PC-3 (cell line): ENCODE results near the gene MELK. TPM values are rescaled to one million over a fixed set of nuclear protein-coding genes. Genes with fewer than 3 reads are reported as not detected.

Experiments used
- ATAC-seq: fragments of 200-7000 bp; cut with Tn5 transposase; 2 replicates; pipeline ENCODE4 v1.9.1; 2020; ENCODE audit warnings: mild to moderate bottlenecking, moderate library complexity
- BruUV-seq: library from RNA; stranded (reverse); fragments of 400-500 nt; replicated peaks from 2 replicates; lab custom pipeline; 2021; lab: Mats Ljungman, UMichigan
- CTCF ChIA-PET: fragments of 300-600 bp; sonication (Branson Sonifier 250); formaldehyde crosslinking; loops from one replicate; lab custom pipeline; 2022; ENCODE audit warnings: antibody characterized with exemption; lab: Charles Lee
- POLR2A ChIA-PET: fragments of 300-600 bp; sonication (Branson Sonifier 250); formaldehyde crosslinking; loops from one replicate; lab custom pipeline; 2022; ENCODE audit warnings: antibody characterized with exemption; ENCODE audit not compliant: unreplicated experiment; lab: Charles Lee
- DNase-seq: peaks from one replicate; pipeline ENCODE4 v3.0.0-alpha.2; 2015
- H2AFZ ChIP-seq: fragments of 300-600 bp; sonication (generic); 2 replicates; pipeline ENCODE4 v1.6.0; 2016; ENCODE audit warnings: antibody characterized with exemption, low read length
- H3F3A ChIP-seq: fragments of 300-600 bp; sonication (generic); one replicate; pipeline ENCODE4 v1.6.0; 2017; ENCODE audit warnings: antibody characterized with exemption, low read length, control low read depth, mild to moderate bottlenecking; ENCODE audit not compliant: unreplicated experiment
- H3K27ac ChIP-seq: fragments of 300-600 bp; sonication (generic); 2 replicates; pipeline ENCODE4 v1.5.1; 2016; ENCODE audit warnings: mild to moderate bottlenecking, low read length
- H3K27me3 ChIP-seq: fragments of 300-600 bp; sonication (generic); 2 replicates; pipeline ENCODE4 v1.6.1; 2016; ENCODE audit warnings: low read length, mixed read lengths
- H3K36me3 ChIP-seq: fragments of 300-600 bp; sonication (generic); 2 replicates; pipeline ENCODE4 v1.6.1; 2016; ENCODE audit warnings: low read depth, mixed run types, low read length, mixed read lengths
- H3K4me1 ChIP-seq: fragments of 300-600 bp; sonication (generic); 2 replicates; pipeline ENCODE4 v1.5.1; 2016; ENCODE audit warnings: low read length; ENCODE audit not compliant: insufficient read depth
- H3K4me2 ChIP-seq: fragments of 300-600 bp; sonication (generic); 2 replicates; pipeline ENCODE4 v1.6.0; 2016; ENCODE audit warnings: low read length
- H3K4me3 ChIP-seq: fragments of 300-600 bp; sonication (generic); 2 replicates; pipeline ENCODE4 v1.5.1; 2016; ENCODE audit warnings: mild to moderate bottlenecking, low read length, mixed read lengths
- H3K79me2 ChIP-seq: fragments of 300-600 bp; sonication (generic); 2 replicates; pipeline ENCODE4 v1.6.1; 2017; ENCODE audit warnings: low read length, mixed read lengths
- H3K9ac ChIP-seq: fragments of 300-600 bp; sonication (generic); 2 replicates; pipeline ENCODE4 v1.6.0; 2016; ENCODE audit warnings: mild to moderate bottlenecking, low read length
- H3K9me2 ChIP-seq: fragments of 300-600 bp; sonication (generic); replicated peaks from 2 replicates; pipeline ENCODE4 v1.6.1; 2016; ENCODE audit warnings: mixed run types, low read length, mixed read lengths
- H3K9me3 ChIP-seq: fragments of 300-600 bp; sonication (generic); 2 replicates; pipeline ENCODE4 v1.6.1; 2016; ENCODE audit warnings: low read length, mixed read lengths
- H4K20me1 ChIP-seq: fragments of 300-600 bp; sonication (generic); 2 replicates; pipeline ENCODE4 v1.6.1; 2016; ENCODE audit warnings: low read length, mixed read lengths
- CTCF ChIP-seq: fragments of 300-600 bp; sonication (generic); conservative IDR thresholded peaks from 2 replicates; pipeline ENCODE4 v1.5.1; 2017; ENCODE audit warnings: antibody characterized with exemption, low read depth, mild to moderate bottlenecking, low read length
- EZH2 ChIP-seq: fragments of 300-600 bp; sonication (generic); IDR thresholded peaks from one replicate; pipeline ENCODE4 v1.6.1; 2017; ENCODE audit warnings: antibody characterized with exemption, mild to moderate bottlenecking, low read length; ENCODE audit not compliant: unreplicated experiment
- EZH2phosphoT487 ChIP-seq: fragments of 300-600 bp; sonication (generic); IDR thresholded peaks from 2 replicates; pipeline ENCODE4 v1.6.1; 2018; ENCODE audit warnings: mild to moderate bottlenecking, antibody characterized with exemption, low read length, borderline replicate concordance
- intact Hi-C: fragments of 100-400 bp; cut with micrococcal nuclease; formaldehyde crosslinking; loops from 2 replicates; pipeline ENCODE4 v1.9.0; 2023
- total RNA-seq: library from RNA; depleted of rRNA; stranded (reverse); fragments of >200 nt; gene quantifications from 2 replicates; pipeline ENCODE4 v1.2.3, GENCODE V29; 2014

The MELK gene
- total RNA-seq, 1 experiment from 2014 or later = 40.8 TPM

GRCh38 chr9:36704148-36704547 lies 131.5 kb downstream of the MELK start:
- DNase-seq = no peak
- POLR2A ChIA-PET = no interaction called here
- Histone ChIP-seq H3K36me3 (no peaks in the 10 kb centered on the region), H3K9me3 (no peaks in the 10 kb centered on the region), H3K27me3 (peaks cover 57% of the 10 kb centered on the region), H2AFZ (no peak overlapping the region), H4K20me1 (no peaks in the 10 kb centered on the region), H3K9ac (no peak overlapping the region), H3K4me2 (no peak overlapping the region), H3K4me3 (no peak overlapping the region), H3K9me2 (no peaks in the 10 kb centered on the region), H3K79me2 (no peaks in the 10 kb centered on the region), H3K4me1 (no peaks in the 10 kb centered on the region), H3K27ac (no peak overlapping the region), H3F3A (no peaks in the 10 kb centered on the region)
- no peak for TF ChIP-seq EZH2
- TF ChIP-seq CTCF = no peak
- no peak for TF ChIP-seq EZH2phosphoT487
- intact Hi-C loops = no loop called here
- CTCF ChIA-PET = no interaction called here
- no TSS peak for BruUV-seq
- ATAC-seq = no peak

- Histone ChIP-seq H3K36me3 (no peaks in the 10 kb centered on the region), H3K4me1 (no peaks in the 10 kb centered on the region), H3K4me3 (no peak overlapping the region), H3K4me2 (no peak overlapping the region), H3K9me3 (no peaks in the 10 kb centered on the region), H3F3A (no peaks in the 10 kb centered on the region), H3K79me2 (no peaks in the 10 kb centered on the region), H3K9ac (no peak overlapping the region), H3K27ac (no peak overlapping the region), H4K20me1 (no peaks in the 10 kb centered on the region), H3K27me3 (peaks cover 13% of the 10 kb centered on the region; the same call in 1 of the 2 replicates), H3K9me2 (no peaks in the 10 kb centered on the region), H2AFZ (no peak overlapping the region)
- TF ChIP-seq CTCF = no peak
- ChIA-PET POLR2A (no interaction called here), CTCF (no interaction called here)
- intact Hi-C loops = no loop called here
- no TSS peak for BruUV-seq
- DNase-seq (no peak), ATAC-seq (no peak)
Measured at GRCh38 chr9:36713515-36714490, 141.1 kb downstream of the MELK start.

GRCh38 chr9:36716496-36716895 lies 143.8 kb downstream of the MELK start:
- Histone ChIP-seq H3K9ac (no peak overlapping the region), H3K4me1 (no peaks in the 10 kb centered on the region), H4K20me1 (no peaks in the 10 kb centered on the region), H3K36me3 (no peaks in the 10 kb centered on the region), H3K4me2 (no peak overlapping the region), H3K4me3 (no peak overlapping the region), H3K9me2 (no peaks in the 10 kb centered on the region), H3K9me3 (no peaks in the 10 kb centered on the region), H3F3A (no peaks in the 10 kb centered on the region), H2AFZ (no peak overlapping the region), H3K27ac (no peak overlapping the region), H3K27me3 (peaks cover 8% of the 10 kb centered on the region; the same call in 1 of the 2 replicates), H3K79me2 (no peaks in the 10 kb centered on the region)
- DNase-seq (no peak), ATAC-seq (no peak)
- intact Hi-C loops = no loop called here
- ChIA-PET CTCF (no interaction called here), POLR2A (no interaction called here)
- no TSS peak for BruUV-seq
- TF ChIP-seq CTCF = no peak
- TF ChIP-seq EZH2phosphoT487 = no peak
- no peak for TF ChIP-seq EZH2
